Skeletal muscle satellite cell (primary cell): ENCODE measurements around the gene VAT1.

ENCODE experiments used
- H3K27me3 ChIP-seq: 2 replicates; pipeline ENCODE4 v1.7.0; 2013; ENCODE audit warnings: low read length; ENCODE audit not compliant: control insufficient read depth, insufficient read depth
- H3K36me3 ChIP-seq: 2 replicates; pipeline ENCODE4 v1.7.0; 2013; ENCODE audit warnings: mild to moderate bottlenecking, control low read depth, low read length; ENCODE audit not compliant: insufficient read depth
- H3K4me1 ChIP-seq: 2 replicates; pipeline ENCODE4 v1.7.0; 2013; ENCODE audit warnings: low read length; ENCODE audit not compliant: control insufficient read depth, insufficient read depth
- H3K4me2 ChIP-seq: 2 replicates; pipeline ENCODE4 v1.7.0; 2013; ENCODE audit warnings: mild to moderate bottlenecking, low read length
- H3K4me3 ChIP-seq: 2 replicates; pipeline ENCODE4 v1.7.0; 2013; ENCODE audit warnings: low read length
- H3K9ac ChIP-seq: 2 replicates; pipeline ENCODE4 v1.7.0; 2013; ENCODE audit warnings: mild to moderate bottlenecking, low read depth, low read length, moderate library complexity
- H3K9me3 ChIP-seq: replicated peaks from 2 replicates; pipeline ENCODE4 v1.7.0; 2013; ENCODE audit warnings: mild to moderate bottlenecking, control low read depth, low read length

Gene VAT1

DNA sequence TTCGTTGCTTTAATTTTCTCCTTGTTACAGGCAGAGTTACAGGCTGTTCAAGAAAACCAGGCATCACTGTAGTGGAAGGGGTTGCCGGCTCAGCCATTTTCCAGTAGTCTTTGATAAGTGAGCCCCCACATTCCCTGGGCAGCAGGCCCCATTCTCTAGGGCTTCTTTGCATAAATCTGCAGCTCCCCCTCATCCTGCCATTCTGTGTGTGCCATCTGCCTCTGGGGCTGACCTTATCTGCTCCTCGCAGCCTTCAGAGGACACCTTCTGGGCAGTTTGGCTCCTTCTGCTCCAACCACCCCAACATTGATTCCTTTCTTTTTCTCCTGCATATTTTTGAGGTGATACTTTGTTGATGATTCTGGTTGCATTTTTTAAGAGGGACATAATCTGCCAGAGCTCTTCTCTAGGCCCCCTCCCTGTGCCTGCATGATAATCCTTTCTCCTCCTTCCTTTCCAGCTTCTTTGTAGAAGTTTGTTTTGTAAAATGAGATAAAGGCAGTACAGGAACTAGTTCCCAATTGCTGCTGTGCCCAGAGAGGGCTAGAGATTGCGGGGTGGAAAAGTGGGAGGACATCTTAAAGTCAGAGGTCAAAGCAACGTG, 19.9 kb upstream of the VAT1 start:
- no peak overlapping the region for H3K9ac ChIP-seq
- H3K4me1 ChIP-seq, result no peaks in the 10 kb centered on the region

DNA sequence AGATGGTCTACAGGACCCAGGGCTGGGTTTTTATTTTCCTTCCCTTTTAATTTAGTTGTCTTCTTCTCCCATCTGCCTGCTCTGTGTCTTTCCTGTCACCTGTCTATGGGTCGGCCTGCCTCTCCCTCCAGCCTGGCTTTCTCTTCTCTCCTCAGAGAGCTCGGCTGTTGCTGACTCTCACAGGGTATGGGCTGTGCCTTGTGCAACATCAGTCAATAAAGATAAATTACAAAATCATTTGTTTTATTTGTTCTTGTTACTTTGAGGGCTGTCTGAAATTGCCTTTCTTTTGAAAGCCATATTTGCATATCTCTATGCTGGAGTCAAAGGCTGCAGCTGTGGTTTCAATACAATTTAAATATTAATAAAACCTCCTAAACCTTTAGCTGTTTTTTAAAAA, 18.5 kb upstream of the VAT1 start:
- Histone ChIP-seq H3K4me1 (no peaks in the 10 kb centered on the region), H3K36me3 (peaks cover 3% of the 10 kb centered on the region), H3K9ac (no peak overlapping the region), H3K4me2 (no peak overlapping the region), H3K9me3 (no peaks in the 10 kb centered on the region), H3K4me3 (no peak overlapping the region), H3K27me3 (no peaks in the 10 kb centered on the region)

More for the DNA sequence above, 19.9 kb upstream of the VAT1 start:
- Histone ChIP-seq H3K4me3 (no peak overlapping the region), H3K36me3 (peaks cover 3% of the 10 kb centered on the region), H3K4me2 (no peak overlapping the region), H3K9me3 (no peaks in the 10 kb centered on the region), H3K27me3 (no peaks in the 10 kb centered on the region)

DNA sequence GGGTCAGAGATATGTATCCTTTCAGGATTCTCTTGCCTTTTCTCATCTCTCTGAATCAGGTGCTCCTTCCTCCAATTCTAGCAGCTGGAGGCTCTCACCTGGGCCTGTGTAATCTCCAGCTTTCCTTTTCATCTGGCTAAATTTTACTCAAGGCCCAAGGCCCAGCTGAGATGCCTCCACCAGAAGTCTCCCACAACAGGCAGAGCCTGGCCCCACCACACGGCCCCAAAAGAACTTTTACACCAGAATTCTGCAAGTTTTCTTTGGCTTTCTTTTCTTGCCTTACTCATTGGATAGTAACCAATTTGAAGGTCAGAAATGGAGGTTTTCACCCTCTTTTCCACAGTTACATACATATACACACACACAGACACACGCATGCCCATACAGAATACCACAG, 17.5 kb upstream of the VAT1 start:
- Histone ChIP-seq H3K9me3 (no peaks in the 10 kb centered on the region), H3K27me3 (no peaks in the 10 kb centered on the region), H3K4me2 (no peak overlapping the region), H3K9ac (no peak overlapping the region), H3K4me1 (no peaks in the 10 kb centered on the region), H3K36me3 (peaks cover 3% of the 10 kb centered on the region), H3K4me3 (no peak overlapping the region)

DNA sequence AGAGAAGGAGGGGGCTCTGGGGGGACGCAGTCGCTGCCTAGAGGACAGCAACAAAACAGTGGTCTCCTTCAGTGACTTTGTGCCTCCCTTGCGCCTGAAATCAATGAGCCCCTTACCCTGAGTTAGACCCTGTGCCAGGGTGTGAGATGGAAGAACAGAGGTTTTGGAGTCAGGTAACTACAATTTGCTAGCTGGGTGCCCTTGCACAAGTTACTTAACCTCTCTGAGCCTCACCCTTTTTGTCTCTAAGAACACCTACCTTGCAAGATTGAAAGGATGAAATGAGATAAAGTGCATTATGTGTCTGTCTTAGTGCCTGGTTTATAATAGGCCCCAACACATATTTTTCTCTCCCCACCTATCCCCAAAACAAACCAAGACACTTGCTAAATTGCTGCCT, 12.7 kb upstream of the VAT1 start:
- no peaks in the 10 kb centered on the region for H3K36me3 ChIP-seq
- H3K4me2 ChIP-seq, result no peak overlapping the region
- H3K9me3 ChIP-seq, result no peaks in the 10 kb centered on the region
- no peak overlapping the region for H3K9ac ChIP-seq
- no peak overlapping the region for H3K4me3 ChIP-seq
- H3K27me3 ChIP-seq, result no peaks in the 10 kb centered on the region
- H3K4me1 ChIP-seq, result peaks cover 6% of the 10 kb centered on the region

DNA sequence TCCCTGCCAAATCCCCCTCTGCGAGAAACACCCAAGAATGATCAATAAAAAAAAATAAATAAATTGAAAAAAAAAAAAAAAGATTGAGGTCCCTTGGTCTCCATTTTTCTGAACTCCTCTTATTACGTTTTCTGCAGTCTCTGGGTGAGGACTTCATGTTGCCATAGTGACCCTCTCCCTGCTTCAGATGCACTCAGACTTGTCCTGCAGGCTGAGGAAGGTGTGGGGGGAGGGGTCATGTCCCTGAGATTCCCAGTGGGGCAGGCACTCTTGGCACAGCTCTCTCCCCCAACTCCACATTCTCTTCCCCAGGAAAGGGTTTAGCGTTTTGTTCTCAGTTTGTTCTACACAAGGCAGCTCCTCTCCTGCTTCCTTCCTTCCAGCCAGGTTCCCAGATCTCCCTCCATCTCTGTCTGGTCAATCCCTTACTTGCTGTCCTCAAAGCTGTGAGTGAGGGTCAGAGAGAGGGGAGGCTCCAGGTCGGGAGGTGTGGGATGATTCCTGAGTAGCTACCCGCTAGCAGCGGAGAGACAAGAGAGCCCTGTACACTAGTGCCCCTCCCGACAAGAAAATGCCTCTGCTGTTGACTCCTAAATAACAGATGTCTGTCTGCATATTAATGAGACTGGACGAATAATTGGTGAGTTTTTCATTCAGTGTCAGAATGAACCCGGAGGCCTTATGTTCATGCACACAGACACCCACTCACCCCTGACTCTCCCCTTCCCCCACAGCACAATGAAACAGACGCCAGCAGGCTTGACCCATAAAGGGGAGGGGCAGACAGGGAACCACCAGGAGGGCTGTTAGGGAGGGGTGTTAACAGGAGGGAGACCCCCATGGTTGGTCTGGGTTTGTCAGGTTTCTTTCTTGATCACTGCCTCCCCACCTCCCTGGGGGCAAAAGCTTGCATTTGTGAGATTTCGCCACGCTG, 12.0 kb upstream of the VAT1 start:
- Histone ChIP-seq H3K9me3 (no peaks in the 10 kb centered on the region), H3K27me3 (no peaks in the 10 kb centered on the region), H3K4me3 (no peak overlapping the region), H3K36me3 (no peaks in the 10 kb centered on the region), H3K4me2 (no peak overlapping the region), H3K4me1 (peaks cover 12% of the 10 kb centered on the region), H3K9ac (no peak overlapping the region)

DNA sequence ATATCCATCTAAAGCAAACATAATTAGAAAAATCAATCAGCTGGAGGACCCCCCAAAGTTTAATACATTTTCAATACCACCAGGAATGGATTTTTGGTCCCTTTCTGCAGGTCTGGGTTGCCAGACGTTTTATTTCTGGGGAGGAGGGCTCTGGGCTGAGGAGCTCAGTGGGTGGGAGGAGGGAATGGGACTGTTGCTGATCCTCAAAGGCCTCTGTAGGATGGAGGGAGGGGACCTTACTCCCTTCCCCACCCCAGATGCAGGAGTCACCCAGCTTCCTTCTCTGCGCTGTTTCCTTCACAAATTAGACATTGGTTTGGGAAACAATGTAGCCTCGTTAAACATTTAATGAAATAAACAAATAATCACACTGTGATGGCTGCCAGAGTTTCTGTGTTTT, 9.5 kb upstream of the VAT1 start:
- no peak overlapping the region for H3K9ac ChIP-seq
- no peak overlapping the region for H3K4me3 ChIP-seq
- no peaks in the 10 kb centered on the region for H3K9me3 ChIP-seq
- H3K36me3 ChIP-seq, result no peaks in the 10 kb centered on the region
- no peaks in the 10 kb centered on the region for H3K27me3 ChIP-seq
- no peak overlapping the region for H3K4me2 ChIP-seq
- peaks cover 25% of the 10 kb centered on the region for H3K4me1 ChIP-seq

DNA sequence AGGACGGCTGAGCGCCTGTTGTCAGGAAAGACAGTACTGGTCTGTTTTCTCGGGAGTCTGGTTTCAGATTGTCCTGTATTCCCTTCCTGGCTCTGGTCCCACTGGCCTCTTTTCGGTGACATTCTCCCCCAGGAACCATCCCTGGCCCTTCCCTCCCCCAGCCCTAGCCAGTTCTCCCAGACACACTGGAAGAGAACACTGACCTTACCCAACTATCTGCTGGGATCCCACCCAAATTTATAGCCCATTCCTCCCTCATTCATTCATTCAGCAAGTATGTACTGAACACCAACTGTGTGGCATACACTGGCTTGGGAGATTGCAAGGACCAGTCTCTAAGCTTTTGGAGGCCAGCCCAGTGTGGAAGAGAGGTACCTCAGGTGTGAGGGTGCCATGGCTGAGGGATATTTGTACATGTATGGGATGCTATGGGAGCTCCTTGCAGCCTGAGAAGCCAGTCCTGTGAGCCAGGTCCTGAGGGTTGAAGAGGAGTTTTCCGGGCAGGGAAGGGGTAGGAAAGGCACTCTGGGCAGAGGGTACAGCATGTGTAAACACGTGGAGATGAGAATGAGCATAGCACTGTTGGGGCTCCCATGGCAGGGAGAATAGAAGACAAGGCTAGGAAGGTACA, 8.1 kb upstream of the VAT1 start:
- Histone ChIP-seq H3K4me2 (peak overlapping the region; percentile 15), H3K4me1 (peaks cover 25% of the 10 kb centered on the region), H3K4me3 (no peak overlapping the region), H3K36me3 (no peaks in the 10 kb centered on the region), H3K9me3 (no peaks in the 10 kb centered on the region), H3K9ac (no peak overlapping the region), H3K27me3 (no peaks in the 10 kb centered on the region)

DNA sequence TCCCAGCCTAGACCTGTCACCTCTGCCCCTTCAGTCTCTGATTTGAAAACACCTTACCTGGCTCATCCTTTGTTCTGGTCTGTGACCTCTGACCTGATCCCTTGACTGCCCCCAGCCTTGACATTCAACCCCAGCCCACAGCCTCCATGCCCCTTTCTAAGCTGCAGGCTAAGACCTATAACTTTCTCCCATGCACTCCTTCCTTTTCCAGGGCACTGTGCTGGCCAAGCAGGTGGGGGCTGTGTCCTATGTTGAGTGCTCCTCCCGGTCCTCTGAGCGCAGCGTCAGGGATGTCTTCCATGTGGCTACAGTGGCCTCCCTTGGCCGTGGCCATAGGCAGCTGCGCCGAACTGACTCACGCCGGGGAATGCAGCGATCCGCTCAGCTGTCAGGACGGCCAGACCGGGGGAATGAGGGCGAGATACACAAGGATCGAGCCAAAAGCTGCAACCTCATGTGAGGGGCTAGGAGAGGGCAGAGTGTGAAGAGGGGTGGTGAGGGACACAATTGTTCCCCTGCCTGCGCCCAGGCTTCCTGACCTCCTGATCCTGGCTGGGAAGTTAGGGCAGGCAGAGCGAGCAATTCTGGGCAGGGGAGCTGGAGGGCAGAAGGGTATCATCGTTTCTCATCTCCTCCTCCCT, 6.2 kb upstream of the VAT1 start:
- peaks cover 29% of the 10 kb centered on the region for H3K4me1 ChIP-seq
- H3K9me3 ChIP-seq, result no peaks in the 10 kb centered on the region
- H3K27me3 ChIP-seq, result no peaks in the 10 kb centered on the region
- H3K4me3 ChIP-seq, result no peak overlapping the region
- peak overlapping the region; percentile 69 for H3K4me2 ChIP-seq
- no peaks in the 10 kb centered on the region for H3K36me3 ChIP-seq
- no peak overlapping the region for H3K9ac ChIP-seq

DNA sequence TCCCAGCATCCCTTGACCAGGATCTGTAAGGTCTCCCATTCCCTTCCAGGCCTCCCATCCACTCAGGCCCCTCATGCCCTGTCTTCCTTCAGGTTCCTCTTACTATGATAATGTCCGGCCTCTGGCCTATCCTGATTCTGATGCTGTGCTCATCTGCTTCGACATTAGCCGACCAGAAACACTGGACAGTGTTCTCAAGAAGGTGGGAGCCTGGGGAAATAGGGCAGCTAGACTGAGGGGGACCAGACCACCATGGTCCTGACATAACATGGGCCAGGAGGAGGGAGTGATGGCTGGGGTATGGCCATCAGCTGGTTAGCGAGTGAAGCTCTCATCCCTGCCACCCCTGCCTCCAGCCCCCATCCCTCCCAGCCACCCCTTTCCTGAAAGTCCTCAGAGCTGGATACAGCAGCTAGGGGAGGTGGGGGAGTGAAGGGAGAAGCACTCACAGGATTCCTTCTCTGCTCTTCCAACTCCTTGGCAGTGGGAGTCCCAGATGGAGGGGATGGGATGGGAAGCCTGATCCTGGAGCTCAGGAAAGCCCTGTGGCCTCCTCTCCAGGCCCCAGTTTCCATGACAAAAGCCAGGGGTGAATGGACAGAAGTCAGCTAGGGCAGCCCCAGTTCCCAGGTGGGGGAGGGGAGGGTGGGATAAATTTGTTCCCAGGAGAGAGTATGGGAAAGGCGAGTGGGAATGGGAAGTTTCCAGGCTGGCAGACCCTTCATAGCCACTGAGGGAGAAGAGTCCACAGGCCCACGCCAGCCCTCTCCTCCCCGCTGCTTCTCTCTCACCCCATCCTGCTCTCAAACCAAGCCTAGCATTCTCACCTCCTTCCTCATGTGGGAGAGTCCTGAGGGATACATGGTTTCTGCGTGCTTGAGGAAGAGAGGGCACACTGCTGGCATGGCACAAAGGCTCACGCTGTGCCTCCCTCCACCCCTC, 5.2 kb upstream of the VAT1 start:
- no peaks in the 10 kb centered on the region for H3K36me3 ChIP-seq
- H3K4me2 ChIP-seq, result no peak overlapping the region
- no peaks in the 10 kb centered on the region for H3K27me3 ChIP-seq
- H3K9ac ChIP-seq, result no peak overlapping the region
- H3K4me1 ChIP-seq, result peaks cover 29% of the 10 kb centered on the region
- no peak overlapping the region for H3K4me3 ChIP-seq
- H3K9me3 ChIP-seq, result no peaks in the 10 kb centered on the region

DNA sequence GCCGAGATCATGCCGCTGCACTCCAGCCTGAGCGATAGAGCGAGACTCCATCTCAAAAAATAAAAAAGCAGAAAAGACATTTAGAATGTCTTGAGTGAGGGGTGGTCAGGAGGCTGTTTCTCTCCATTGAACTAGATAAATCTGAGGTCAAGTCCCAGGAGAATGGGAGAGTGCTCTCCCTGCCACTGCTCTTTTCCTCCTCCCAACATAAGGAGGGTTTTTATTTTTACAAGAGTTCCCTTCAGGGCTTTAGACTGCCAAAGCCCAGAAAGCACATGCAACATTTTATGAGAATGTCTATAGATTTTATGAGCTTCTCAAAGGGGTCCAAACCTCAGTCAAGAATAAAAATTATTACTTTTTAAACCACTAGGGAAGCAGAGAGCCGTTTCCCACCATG, 4.4 kb upstream of the VAT1 start:
- no peak overlapping the region for H3K4me3 ChIP-seq
- H3K9ac ChIP-seq, result no peak overlapping the region
- H3K4me2 ChIP-seq, result no peak overlapping the region
- H3K27me3 ChIP-seq, result no peaks in the 10 kb centered on the region
- H3K36me3 ChIP-seq, result no peaks in the 10 kb centered on the region
- peaks cover 29% of the 10 kb centered on the region for H3K4me1 ChIP-seq
- H3K9me3 ChIP-seq, result no peaks in the 10 kb centered on the region
